Stomach (tissue), 4 donors: ENCODE results near the gene PPP5C.

Experiments
- CTCF ChIP-seq, 7 experiments: fragments of 450-650 bp in 4 of 7; fragments of 200-600 bp in 3 of 7; sonication (generic) in 3 of 7; IDR thresholded peaks; one replicate each; pipeline ENCODE4 v1.5.1; 2016 to 2019; ENCODE audit warnings: antibody characterized with exemption in 7 of 7, control low read depth in 2 of 7, mild to moderate bottlenecking in 1 of 7
- POLR2A ChIP-seq, 4 donors: fragments of 450-650 bp; IDR thresholded peaks; one replicate each; pipeline ENCODE4 v1.6.1; 2016; ENCODE audit warnings: antibody characterized with exemption in 4 of 4, control low read depth in 2 of 4, mild to moderate bottlenecking in 1 of 4, moderate library complexity in 1 of 4

GRCh38 chr19:46319613-46320012, 27.3 kb upstream of the PPP5C start:
- TF ChIP-seq CTCF (IDR thresholded peaks at IDR 0.05) (no peak), POLR2A (IDR thresholded peaks at IDR 0.05) (no peak)
